Large intestine (tissue), 3 donors: ENCODE measurements around the gene CSRP2. TPM values are rescaled to one million over a fixed set of nuclear protein-coding genes. Genes with fewer than 3 reads are reported as not detected.

Source experiments
- DNase-seq, 2 donors: peaks; one replicate each; pipeline versions ENCODE4 v3.0.0 to v3.0.0-alpha.2; 2013
- H3K27ac ChIP-seq: one replicate; pipeline ENCODE4 v1.5.1; 2013; ENCODE audit warnings: low read length
- H3K27me3 ChIP-seq: 2 replicates; pipeline ENCODE4 v1.6.1; 2013; ENCODE audit warnings: low read length; ENCODE audit not compliant: control insufficient read depth, insufficient read depth
- H3K36me3 ChIP-seq: 2 replicates; pipeline ENCODE4 v1.6.1; 2013; ENCODE audit warnings: low read length; ENCODE audit not compliant: control insufficient read depth, insufficient read depth
- H3K4me1 ChIP-seq: one replicate; pipeline ENCODE4 v1.6.1; 2013; ENCODE audit warnings: low read length; ENCODE audit not compliant: control insufficient read depth, insufficient read depth
- H3K4me3 ChIP-seq: one replicate; pipeline ENCODE4 v1.5.1; 2013; ENCODE audit warnings: low read length
- H3K9me3 ChIP-seq: one replicate; pipeline ENCODE4 v1.6.1; 2013; ENCODE audit warnings: mild to moderate bottlenecking, low read depth, low read length, moderate library complexity; ENCODE audit not compliant: control insufficient read depth
- WGBS: methylation state at CpG from one replicate; pipeline ENCODE4 v1.1.5; 2013; ENCODE audit warnings: low lambda C conversion rate; ENCODE audit not compliant: insufficient coverage; 5-methylcytosine and 5-hydroxymethylcytosine counted together
- polyA plus RNA-seq: library from polyadenylated mRNA; unstranded; fragments of 120-200 nt; gene quantifications from one replicate; pipeline ENCODE4 v1.2.1, GENCODE V29; 2013

CSRP2 gene
- polyA plus RNA-seq, 1 donor: 29.4 TPM

DNA sequence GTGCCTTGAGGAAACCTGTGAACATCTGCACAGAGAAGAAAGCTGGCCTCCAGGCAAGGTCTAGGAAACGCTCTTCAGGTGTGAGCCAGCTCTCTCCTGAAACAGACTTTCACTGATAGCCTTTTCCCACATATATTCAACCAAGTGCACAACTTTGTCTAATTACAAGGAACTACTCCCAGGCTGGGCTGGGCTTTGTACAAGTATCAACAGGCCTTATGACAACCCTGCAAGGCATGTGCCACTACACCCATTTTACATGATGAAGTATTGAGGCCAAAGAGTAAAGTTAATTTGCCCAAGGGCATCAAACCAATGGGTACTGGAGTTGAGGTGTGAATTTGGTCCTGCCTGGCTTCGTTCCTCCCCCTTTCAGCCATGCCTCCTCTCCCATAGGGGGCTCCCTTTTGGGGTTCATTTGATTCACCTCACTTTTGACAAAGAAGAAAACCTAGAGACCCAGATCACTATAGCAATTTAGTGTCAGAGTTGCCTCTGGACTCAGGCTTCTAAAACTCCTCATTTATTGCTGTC is 2.1 kb downstream of the CSRP2 start:
- no CpG with 5 or more reads among the region's 2 CpGs for whole genome bisulfite sequencing
- no peak overlapping the region for H3K27ac ChIP-seq
- H3K4me3 ChIP-seq: no peak overlapping the region

GRCh38 chr12:76874491-76875190 is 4.2 kb downstream of the CSRP2 start:
- Histone ChIP-seq H3K9me3 (no peaks in the 10 kb centered on the region), H3K36me3 (no peaks in the 10 kb centered on the region), H3K27ac (no peak overlapping the region), H3K4me1 (peaks cover 6% of the 10 kb centered on the region), H3K4me3 (no peak overlapping the region), H3K27me3 (peaks cover 20% of the 10 kb centered on the region)
- WGBS: no CpG with 5 or more reads among the region's 11 CpGs
- DNase-seq: no peak

More for the DNA sequence above, 2.1 kb downstream of the CSRP2 start:
- DNase-seq: no peak
- peaks cover 6% of the 10 kb centered on the region for H3K4me1 ChIP-seq
- H3K27me3 ChIP-seq: peaks cover 20% of the 10 kb centered on the region
- H3K36me3 ChIP-seq: no peaks in the 10 kb centered on the region
- H3K9me3 ChIP-seq: no peaks in the 10 kb centered on the region

DNA sequence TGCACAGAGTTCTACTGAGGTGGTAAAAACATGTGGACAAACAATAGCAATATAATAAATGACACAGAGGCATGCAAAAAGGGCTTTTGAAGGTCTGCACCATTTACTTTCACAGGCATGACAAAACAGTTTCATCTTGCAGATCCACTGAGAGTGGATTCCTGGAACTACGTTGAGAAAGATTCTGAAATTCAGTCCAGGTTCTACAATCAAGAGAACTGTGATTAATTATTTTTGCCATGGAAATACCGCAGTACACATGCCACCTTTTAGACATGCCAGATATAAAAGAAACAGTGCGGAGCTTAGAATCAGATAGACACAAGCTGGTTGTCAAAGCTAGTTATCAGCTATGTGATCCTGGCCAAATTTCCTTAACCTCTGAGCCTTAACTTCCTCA is 4.8 kb downstream of the CSRP2 start:
- WGBS: no CpG with 5 or more reads among the region's 3 CpGs
- peaks cover 6% of the 10 kb centered on the region for H3K4me1 ChIP-seq

DNA sequence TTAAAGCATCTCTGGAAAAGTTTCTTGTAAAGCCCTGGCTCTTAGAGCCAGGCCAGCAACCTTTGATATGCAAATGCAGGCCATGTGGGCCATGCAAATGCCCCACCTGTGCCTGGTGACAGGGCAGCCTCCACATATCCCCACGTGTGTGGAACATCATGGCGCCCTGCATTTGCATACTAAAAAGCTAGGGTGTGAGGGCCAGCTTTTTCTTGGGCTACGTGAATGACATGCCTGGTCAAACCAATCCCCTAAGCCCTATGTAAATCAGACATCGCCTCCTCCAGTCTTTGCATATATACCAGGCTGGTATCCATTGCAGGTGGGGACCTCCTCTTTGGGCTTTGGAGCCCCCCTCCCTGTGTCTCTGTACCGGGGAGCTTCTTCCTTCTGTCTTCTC is 6.4 kb downstream of the CSRP2 start:
- Histone ChIP-seq H3K4me1 (no peaks in the 10 kb centered on the region), H3K36me3 (no peaks in the 10 kb centered on the region), H3K9me3 (no peaks in the 10 kb centered on the region), H3K27ac (no peak overlapping the region), H3K4me3 (no peak overlapping the region), H3K27me3 (peaks cover 10% of the 10 kb centered on the region)
- no peak for DNase-seq
- 100% methylated on average over 1 of the region's 5 CpGs for WGBS

More for the DNA sequence above, 4.8 kb downstream of the CSRP2 start:
- no peak overlapping the region for H3K4me3 ChIP-seq
- DNase-seq: no peak
- peaks cover 20% of the 10 kb centered on the region for H3K27me3 ChIP-seq
- no peaks in the 10 kb centered on the region for H3K36me3 ChIP-seq
- H3K27ac ChIP-seq: no peak overlapping the region
- H3K9me3 ChIP-seq: no peaks in the 10 kb centered on the region

GRCh38 chr12:76871742-76872141 is 7.1 kb downstream of the CSRP2 start:
- no CpG with 5 or more reads among the region's 3 CpGs for WGBS
- no peak for DNase-seq

GRCh38 chr12:76871082-76871481 is 7.7 kb downstream of the CSRP2 start:
- H3K4me3 ChIP-seq: no peak overlapping the region
- H3K36me3 ChIP-seq: no peaks in the 10 kb centered on the region
- no peak overlapping the region for H3K27ac ChIP-seq
- no peak for DNase-seq
- H3K4me1 ChIP-seq: no peaks in the 10 kb centered on the region
- no peaks in the 10 kb centered on the region for H3K9me3 ChIP-seq
- WGBS: no CpG with 5 or more reads among the region's 2 CpGs
- no peaks in the 10 kb centered on the region for H3K27me3 ChIP-seq

More at GRCh38 chr12:76871742-76872141, 7.1 kb downstream of the CSRP2 start:
- H3K27me3 ChIP-seq: peaks cover 3% of the 10 kb centered on the region
- no peak overlapping the region for H3K27ac ChIP-seq
- no peaks in the 10 kb centered on the region for H3K4me1 ChIP-seq
- H3K36me3 ChIP-seq: no peaks in the 10 kb centered on the region
- H3K4me3 ChIP-seq: no peak overlapping the region
- no peaks in the 10 kb centered on the region for H3K9me3 ChIP-seq

- no peak for DNase-seq
- Histone ChIP-seq H3K36me3 (no peaks in the 10 kb centered on the region), H3K9me3 (no peaks in the 10 kb centered on the region), H3K4me1 (no peaks in the 10 kb centered on the region), H3K27ac (no peak overlapping the region), H3K4me3 (no peak overlapping the region), H3K27me3 (no peaks in the 10 kb centered on the region)
- 80% methylated on average over 1 of the region's 8 CpGs for WGBS
Measured at GRCh38 chr12:76866726-76867125, 12.1 kb downstream of the CSRP2 start.

DNA sequence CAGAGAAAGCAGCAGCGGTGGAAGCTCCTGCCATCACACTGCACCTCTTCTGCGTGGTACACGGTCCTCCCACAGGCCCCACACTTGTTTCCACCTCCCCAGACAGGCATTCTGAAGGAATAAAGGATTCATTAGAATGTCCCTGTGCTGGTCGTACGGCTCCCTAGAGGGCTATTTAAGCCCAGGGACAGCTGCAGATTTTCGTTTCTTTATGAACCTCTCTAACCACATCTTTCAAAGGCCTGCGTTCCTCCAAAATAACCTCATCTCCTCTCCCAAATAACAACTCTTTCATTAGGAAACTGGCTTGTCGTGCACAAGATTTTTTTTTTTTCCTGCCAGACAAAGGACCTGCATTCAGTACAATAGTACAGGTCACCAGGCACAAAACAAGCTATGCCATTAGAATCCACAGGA is 12.7 kb downstream of the CSRP2 start:
- H3K27me3 ChIP-seq: no peaks in the 10 kb centered on the region
- H3K9me3 ChIP-seq: no peaks in the 10 kb centered on the region
- no peaks in the 10 kb centered on the region for H3K4me1 ChIP-seq
- DNase-seq: no peak
- H3K36me3 ChIP-seq: no peaks in the 10 kb centered on the region
- WGBS: 83% methylated on average over 1 of the region's 8 CpGs
- H3K27ac ChIP-seq: no peak overlapping the region
- H3K4me3 ChIP-seq: no peak overlapping the region

DNA sequence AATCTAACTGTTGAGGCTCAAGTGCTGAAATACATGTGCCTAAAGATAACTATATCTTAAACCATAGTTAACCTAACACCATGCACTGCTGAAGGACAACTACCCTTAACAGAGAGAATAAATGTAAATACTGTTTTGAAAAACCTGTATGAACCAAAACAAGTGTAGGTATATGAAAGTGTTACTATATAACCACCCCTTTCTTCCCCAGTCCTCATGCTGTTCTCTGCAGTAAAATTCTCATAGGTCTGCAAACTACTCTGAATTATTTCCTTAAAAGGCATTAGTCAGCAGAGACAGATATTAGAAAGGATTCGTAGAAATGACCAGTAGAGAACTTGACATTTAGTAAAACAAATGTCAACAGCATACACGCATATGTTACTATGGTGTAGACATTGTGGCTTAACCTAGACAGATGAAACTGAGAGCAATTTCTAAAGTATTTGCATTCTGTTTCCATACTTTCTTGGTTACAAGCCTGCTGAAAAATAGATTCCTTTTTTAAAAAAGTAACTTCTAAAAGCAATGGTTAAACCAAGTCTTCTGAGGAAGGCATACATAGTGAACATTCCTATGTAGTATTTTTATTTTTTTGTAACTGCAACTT is 13.9 kb downstream of the CSRP2 start:
- Histone ChIP-seq H3K4me1 (no peaks in the 10 kb centered on the region), H3K4me3 (no peak overlapping the region), H3K9me3 (no peaks in the 10 kb centered on the region), H3K27ac (no peak overlapping the region), H3K27me3 (no peaks in the 10 kb centered on the region), H3K36me3 (peaks cover 2% of the 10 kb centered on the region)
- 85% methylated on average over 2 of the region's 2 CpGs for WGBS
- DNase-seq: no peak

- no peak overlapping the region for H3K27ac ChIP-seq
- peaks cover 2% of the 10 kb centered on the region for H3K36me3 ChIP-seq
- no peaks in the 10 kb centered on the region for H3K9me3 ChIP-seq
- no peaks in the 10 kb centered on the region for H3K27me3 ChIP-seq
- H3K4me3 ChIP-seq: no peak overlapping the region
- WGBS: no CpG with 5 or more reads among the region's 4 CpGs
- H3K4me1 ChIP-seq: no peaks in the 10 kb centered on the region
- DNase-seq: no peak
Measured at GRCh38 chr12:76863837-76864236, 15.0 kb downstream of the CSRP2 start.
